Measurements from ENCODE around the gene CACNB1. TPM values are rescaled to one million over a fixed set of nuclear protein-coding genes. Genes with fewer than 3 reads are reported as not detected.

The CACNB1 gene
- total and polyA plus RNA-seq, 2 of the 4 experiments (the other 2 are of a cell fraction): 2.5 to 8.6 TPM

DNA sequence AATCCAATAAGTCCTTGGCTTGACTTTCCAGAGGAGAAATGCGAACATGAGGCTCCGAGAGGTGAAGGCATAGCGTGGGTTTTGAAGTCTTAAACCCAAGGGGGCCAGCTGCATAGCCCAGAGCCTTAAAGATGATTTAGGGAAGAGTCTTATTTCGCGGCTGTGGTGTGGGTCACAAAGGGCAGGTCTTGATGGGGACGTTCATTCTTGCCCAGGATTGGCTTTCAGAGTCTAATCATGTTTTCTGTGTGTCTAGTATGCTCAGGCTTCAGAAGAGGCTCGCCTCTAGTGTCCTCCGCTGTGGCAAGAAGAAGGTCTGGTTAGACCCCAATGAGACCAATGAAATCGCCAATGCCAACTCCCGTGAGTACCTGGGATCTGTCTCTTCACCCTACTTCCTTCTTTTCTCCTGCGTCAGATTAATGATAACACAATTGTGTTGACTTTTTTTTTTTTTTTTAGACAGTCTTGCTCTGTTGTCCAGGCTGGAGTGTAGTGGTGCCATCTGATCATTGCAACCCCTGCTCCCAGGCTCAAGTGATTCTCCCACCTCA is 3.6 kb upstream of the CACNB1 start:
- Histone ChIP-seq H4K8ac (ENCODE audit: low read depth in 2 of 2, low read length in 2 of 2) (peak overlapping the region; percentile 85 to 97), H3K9me3 (ENCODE audit: control insufficient read depth, insufficient read depth, low read length) (no peaks in the 10 kb centered on the region), H4K91ac (ENCODE audit: insufficient read depth, low read depth, low read length) (peak overlapping the region; percentile 99; the same call in 1 of the 2 replicates), H3K9me1 (ENCODE audit: insufficient read depth, low read length) (peaks cover 14% of the 10 kb centered on the region), H3K27ac (ENCODE audit: insufficient read depth, low read length) (peak overlapping the region; percentile 42; the same call in 1 of the 2 replicates), H2AFZ (replicated peaks; ENCODE audit: low read length, poor library complexity) (no peak overlapping the region), H4K5ac (ENCODE audit: low read depth, low read length) (peak overlapping the region; percentile 10), H3K56ac (ENCODE audit: extremely low read depth, insufficient read depth, low read length) (peak overlapping the region; percentile 100), H3K27me3 (ENCODE audit: control insufficient read depth, insufficient read depth, low read length) (no peaks in the 10 kb centered on the region), H2BK20ac (ENCODE audit: low read depth, low read length) (no peak overlapping the region), H3K4me2 (ENCODE audit: low read depth, low read length) (peak overlapping the region; percentile 98), H3K23ac (ENCODE audit: low read depth, low read length) (peak overlapping the region; percentile 86; the same call in 1 of the 2 replicates), H4K20me1 (ENCODE audit: insufficient read depth, low read length) (peaks cover 37% of the 10 kb centered on the region), H3K4me1 (ENCODE audit: control insufficient read depth, insufficient read depth, low read length) (peaks cover 11% of the 10 kb centered on the region), H3K36me3 (ENCODE audit: control insufficient read depth, insufficient read depth, low read length) (peaks cover 39% of the 10 kb centered on the region), H3K18ac (ENCODE audit: low read depth, low read length) (no peak overlapping the region), H3K4ac (ENCODE audit: low read depth, low read length) (peak overlapping the region; percentile 99; the same call in 1 of the 2 replicates), H2BK5ac (ENCODE audit: low read depth, low read length, poor library complexity, severe bottlenecking) (no peak overlapping the region), H3K9ac (ENCODE audit: low read depth, low read length) (peak overlapping the region; percentile 89), H2BK120ac (ENCODE audit: low read depth, low read length) (no peak overlapping the region), H3K4me3 (ENCODE audit: insufficient read depth, low read depth, low read length) (peak overlapping the region; percentile 86), H2AK5ac (ENCODE audit: low read depth, low read length) (peak overlapping the region; percentile 24; the same call in 1 of the 2 replicates), H2AK9ac (replicated peaks; ENCODE audit: low read depth, low read length, poor library complexity) (peak overlapping the region; percentile 91), H3K79me1 (ENCODE audit: low read depth in 1 of 2, low read length in 2 of 2) (peaks cover 31 to 58% of the 10 kb centered on the region in 2 experiments), H2BK15ac (ENCODE audit: low read depth, low read length) (no peak overlapping the region), H3K14ac (replicated peaks; ENCODE audit: low read depth, low read length) (peak overlapping the region; percentile 100)
- no TSS peak for BruUV-seq (replicated peaks)
- intact Hi-C loops (cut with micrococcal nuclease): no loop called here
- dilution Hi-C loops (cut with HindIII; ENCODE audit: low sequenced_read_pairs, unreplicated experiment): no loop called here
- ATAC-seq (ENCODE audit: low read depth) (no peak), DNase-seq (no peak)
- TF ChIP-seq CHD1 (IDR thresholded peaks at IDR 0.05; ENCODE audit: low read depth, low read length) (no peak), CEBPB (IDR thresholded peaks at IDR 0.05; ENCODE audit: low read depth, low read length) (no peak), RAD21 (IDR thresholded peaks at IDR 0.05; ENCODE audit: low read length) (no peak), SMC3 (IDR thresholded peaks at IDR 0.05; ENCODE audit: low read depth, low read length) (no peak), FOS (IDR thresholded peaks at IDR 0.05; ENCODE audit: low read depth, low read length) (no peak), BHLHE40 (IDR thresholded peaks at IDR 0.05; ENCODE audit: low read depth, low read length) (no peak), ELK1 (IDR thresholded peaks at IDR 0.05; ENCODE audit: borderline replicate concordance, low read depth, low read length) (no peak), CTCF (conservative IDR thresholded peaks at IDR 0.05; ENCODE audit: low read depth, low read length) (no peak), POLR2A (IDR thresholded peaks at IDR 0.05; ENCODE audit: low read depth, low read length) (no peak; the same call in 1 of the 2 replicates), RFX5 (IDR thresholded peaks at IDR 0.05; ENCODE audit: low read depth, low read length) (no peak), RCOR1 (IDR thresholded peaks at IDR 0.05; ENCODE audit: insufficient replicate concordance, low read length) (no peak), USF2 (IDR thresholded peaks at IDR 0.05; ENCODE audit: low read depth, low read length) (no peak)
- ChIA-PET POLR2A (ENCODE audit: unreplicated experiment) (no interaction called here), CTCF (no interaction called here)
- in situ Hi-C loops (cut with MboI; ENCODE audit: low sequenced_read_pairs): no loop called here
- 17% methylated on average over 3 of the region's 11 CpGs; no CpG with 5 or more reads in 1 of the 2 experiments for WGBS, 2 experiments (ENCODE audit: extremely low coverage in 2 of 2, insufficient read length in 1 of 2)

All from IMR-90 (cell line).